NCI-H1694 (cell line): Measurements from ENCODE around the gene NCBP1.

Experiments
- DNase-seq: peaks from one replicate; lab custom pipeline; 2025; lab: John Stamatoyannopoulos, UW

The NCBP1 gene

DNA sequence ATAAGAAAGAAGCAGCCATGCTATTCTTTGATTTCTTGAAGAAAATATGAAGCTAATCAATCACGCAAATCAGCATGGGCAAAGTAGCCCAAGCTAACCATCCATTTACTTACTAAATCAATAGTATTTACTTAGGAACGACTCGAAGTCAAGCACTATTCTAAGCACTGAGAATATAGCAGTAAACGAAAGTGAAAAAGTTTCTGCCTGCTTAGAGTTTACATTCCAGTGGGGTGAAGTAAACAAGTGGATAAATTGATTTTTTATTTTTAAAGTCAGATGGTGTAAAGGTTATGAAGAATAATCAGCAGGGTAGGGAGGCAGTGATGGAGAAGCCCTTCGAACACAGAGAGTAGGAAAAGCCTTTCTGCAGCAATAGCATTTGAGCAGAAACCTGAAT lies 6.0 kb upstream of the NCBP1 start:
- no peak for DNase-seq

DNA sequence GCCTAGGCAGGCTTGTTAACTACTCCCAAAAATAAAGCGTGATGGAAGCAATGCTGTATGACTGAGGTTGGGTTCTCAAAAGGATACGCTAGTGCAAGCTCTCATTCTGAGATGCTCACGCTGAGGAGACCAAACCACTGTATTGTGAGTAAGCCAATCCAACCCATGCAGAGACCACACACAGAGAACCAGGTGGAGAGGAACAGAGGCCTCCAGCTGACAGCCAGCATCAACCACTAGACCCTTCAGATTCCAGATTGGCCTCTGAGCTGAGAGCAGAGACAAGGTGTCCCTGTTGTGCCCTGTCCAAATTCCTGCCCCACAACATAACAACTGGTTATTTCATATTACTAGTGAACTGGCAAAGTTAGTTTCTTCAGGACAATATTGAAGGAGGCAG lies 5.0 kb upstream of the NCBP1 start:
- no peak for DNase-seq

DNA sequence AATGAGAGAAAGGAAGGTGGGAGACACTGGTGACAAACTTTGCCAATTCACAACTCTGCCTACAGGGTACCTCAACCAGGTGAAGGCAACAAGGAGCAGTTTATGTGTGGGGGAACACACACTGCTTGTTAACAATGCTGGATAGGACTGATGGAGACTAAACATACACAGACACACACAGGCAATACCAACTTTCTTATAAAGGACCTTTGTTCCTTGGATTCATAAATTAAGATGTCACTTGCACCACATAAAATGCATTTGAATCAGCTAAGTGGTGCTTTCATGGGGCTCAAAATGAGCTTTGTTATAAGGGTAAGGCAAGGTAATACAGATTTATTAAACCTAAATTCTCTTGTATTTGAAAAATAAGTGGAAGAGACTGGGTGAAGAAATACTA lies 4.5 kb upstream of the NCBP1 start:
- DNase-seq: no peak

DNA sequence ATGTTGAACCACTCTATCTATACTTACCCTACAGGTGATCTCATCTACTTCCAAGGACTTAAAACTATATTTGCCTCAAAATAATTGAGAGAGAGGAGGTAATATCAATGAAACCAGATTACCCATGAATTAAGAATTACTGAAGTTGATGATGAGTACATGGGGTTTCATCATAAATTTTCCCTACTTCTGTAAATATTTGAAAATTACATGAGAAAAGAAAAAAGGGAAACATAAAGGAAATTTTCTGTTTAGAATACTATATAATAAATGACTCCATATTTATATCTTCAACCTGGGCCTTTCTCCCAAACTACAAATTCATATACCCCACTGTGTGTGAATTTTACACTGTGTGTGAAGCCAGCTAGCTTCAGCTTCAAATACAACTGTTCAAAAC lies 3.0 kb upstream of the NCBP1 start:
- DNase-seq: no peak

DNA sequence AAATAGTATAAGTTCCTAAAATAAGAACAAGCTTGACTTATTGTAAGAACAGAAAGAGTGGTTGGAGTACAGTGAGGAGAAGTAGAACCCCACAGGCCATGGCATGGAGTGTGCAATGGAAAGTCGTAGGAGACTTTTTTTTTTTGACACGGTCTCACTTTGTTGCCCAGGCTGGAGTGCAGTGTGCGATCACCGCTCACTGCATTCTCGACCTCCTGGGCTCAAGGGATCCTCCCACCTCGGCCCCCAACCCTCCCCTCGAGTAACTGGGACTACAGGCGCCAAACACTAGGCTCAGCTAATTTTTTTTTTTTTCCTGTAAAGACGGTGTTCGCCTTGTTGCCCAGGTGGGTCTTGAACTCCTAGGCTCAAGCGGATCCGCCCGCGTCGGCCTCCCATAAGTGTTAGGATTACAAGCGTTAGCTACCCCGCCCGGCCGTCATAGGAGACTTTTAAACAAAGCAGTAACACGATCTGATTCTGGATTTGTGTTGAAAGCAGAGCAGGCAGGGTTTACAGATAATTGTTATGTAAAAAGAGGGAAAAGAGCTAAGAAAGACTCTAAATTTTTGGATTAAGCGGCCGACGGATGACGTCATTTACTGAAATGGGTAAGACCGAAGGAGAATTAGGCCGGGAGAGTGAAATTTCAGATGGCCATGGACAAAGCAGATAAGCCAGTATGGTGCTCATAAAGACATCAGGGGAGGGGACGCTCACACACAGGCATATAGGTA lies 1.2 kb upstream of the NCBP1 start:
- DNase-seq: peak; percentile 68

DNA sequence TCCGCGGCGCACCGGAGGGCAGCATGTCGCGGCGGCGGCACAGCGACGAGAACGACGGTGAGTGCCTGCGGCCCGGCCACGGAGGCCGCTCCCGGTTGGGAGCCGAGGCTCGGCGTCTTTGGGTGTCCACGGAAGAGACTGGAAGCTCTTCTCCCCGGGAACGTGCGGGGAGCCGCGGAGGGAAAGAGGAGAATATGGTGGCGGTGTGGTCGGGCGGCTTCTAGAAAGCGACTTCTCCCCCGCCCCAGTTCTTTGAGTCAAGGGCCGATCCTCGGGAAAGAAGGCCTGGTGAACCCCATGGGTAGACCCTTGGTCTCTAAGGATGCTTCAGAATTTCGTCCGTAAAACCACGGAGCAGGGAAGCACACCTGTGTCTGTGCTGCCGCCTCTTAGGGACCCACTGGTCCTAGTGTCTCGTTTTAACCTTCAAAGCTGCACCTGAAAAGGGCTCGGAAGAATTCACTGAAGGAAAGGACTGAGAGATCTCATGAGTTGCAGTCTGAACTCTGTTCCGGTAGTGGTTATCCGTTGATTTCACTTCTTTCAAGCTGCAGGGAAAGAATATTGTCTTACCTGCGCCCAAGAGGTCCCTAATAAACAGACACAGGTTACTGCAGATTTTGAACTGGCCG lies 354 bp downstream of the NCBP1 start:
- DNase-seq: no peak

DNA sequence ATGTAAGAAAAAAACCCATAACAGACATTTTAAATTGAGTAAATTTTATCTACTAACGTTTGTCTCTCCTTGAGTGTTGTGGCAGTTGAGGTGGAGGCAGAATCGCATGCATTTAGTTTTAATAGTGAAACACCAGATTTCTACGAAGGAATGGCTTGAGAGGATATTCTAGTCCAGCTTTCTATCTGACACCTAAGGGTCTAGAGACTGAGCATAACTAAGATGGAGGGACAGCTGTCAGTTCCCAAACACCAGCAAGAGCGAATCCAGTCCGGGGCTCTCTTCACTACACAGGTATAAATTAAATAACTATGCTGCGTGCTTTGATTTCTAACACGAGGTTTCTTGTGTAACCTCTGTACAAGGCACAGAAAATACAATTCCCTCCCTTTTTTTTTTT lies 1.4 kb downstream of the NCBP1 start:
- DNase-seq: no peak

DNA sequence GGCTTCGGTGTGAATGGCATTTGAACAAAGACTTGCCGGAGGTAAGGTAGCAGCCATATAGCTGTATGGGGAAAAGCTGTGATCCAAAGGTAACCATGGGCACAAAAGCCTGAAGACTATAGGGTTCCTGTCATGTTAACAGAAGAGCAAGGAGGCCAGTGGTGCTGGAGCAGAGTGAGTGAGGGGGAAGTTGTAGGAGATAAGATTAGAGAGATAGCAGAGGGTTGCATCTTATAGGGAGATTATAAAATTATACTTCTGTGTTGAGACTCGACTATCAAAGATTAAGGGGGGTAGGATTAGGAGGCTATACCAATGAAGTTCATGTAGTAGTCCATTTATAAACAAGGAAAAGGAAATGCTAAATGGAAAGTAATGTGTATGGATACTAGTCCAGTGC lies 3.3 kb downstream of the NCBP1 start:
- no peak for DNase-seq

DNA sequence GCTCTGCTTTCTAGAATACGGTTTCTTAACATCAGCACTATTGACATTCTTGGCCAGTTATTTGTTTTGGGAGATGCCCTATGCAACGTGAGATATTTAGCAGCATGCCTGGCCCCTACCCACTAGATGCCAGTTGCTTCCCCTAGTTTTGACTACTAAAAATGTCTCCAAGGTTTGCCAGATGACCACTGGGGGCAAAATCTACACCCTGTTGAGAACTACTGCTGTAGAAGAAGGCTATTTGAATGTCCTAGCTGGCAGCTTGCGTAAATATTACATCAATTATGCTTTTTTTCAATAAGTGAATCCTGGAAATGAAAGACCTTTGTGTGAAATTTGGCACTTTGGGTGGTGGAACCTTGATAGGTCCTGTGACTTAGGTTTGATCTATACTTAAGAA lies 5.0 kb downstream of the NCBP1 start:
- DNase-seq: no peak

DNA sequence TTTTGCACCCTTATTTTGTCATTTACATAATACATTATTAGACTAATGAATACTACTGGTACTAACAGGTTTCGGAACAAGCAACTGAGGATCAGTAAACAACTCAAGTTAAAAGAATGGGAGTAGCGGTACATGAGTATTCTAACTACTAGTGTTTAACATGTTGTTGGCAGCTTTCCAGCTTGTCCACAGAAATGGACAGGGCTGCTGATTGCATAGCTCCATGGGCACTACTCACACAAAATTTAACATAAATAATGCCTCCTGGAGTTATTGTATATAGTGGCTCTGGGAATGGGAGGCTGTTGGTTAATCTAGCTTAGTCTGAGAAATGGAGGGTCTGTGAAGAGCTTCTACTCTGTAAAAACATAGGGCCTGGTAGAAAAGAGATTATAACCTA lies 6.7 kb downstream of the NCBP1 start:
- DNase-seq: no peak

DNA sequence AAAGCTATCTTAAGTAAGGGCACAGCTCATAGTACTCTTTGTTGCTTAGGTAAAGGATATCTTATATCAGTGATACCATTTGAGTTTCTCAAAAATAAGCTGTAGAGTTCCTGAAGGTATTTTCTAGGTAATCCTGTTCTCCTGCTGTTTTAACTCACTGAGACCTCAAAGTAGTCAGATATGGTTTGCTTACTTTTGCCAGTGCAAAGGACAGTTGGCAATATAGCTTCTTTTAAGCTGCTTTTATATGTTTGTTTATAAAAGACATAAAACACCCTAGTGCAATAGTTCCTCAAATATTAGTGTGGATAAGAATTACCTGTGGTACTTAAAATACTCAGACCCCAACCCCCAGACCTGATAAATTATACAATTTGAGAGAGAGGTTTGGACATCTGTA lies 12.1 kb downstream of the NCBP1 start:
- DNase-seq: no peak

DNA sequence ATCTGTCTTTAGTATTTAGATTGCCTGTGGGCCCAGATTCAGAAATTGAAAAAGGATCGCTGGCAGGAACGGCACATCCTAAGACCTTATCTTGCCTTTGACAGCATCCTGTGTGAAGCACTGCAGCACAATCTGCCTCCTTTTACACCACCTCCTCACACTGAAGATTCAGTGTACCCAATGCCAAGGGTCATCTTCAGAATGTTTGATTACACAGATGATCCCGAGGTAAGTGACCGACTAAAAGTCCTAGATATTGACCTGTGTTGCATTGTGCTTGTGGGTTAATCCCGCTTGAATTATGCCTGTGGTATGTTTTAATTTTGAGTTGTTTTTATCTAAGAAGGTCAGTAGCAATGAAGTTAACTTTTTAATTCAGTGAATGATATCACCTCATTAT lies 14.4 kb downstream of the NCBP1 start:
- no peak for DNase-seq

DNA sequence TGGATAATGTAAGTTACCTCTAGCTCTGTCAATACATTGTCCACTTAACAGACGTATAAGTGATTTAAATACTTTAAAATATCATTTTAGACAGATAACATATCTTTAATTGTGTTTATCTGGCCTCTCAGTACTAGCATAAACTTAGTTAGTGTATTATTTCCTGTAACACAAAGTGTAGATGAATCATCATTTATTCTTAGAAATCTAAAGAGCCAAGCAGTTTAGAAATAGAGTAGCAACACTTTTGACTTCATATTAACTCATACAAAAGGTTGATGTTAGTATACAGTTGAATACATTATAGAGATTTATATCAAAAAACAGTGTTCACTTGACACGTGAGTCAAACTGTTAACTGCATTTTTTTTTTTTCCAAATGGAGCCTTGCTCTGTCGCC lies 18.0 kb downstream of the NCBP1 start:
- DNase-seq: no peak

DNA sequence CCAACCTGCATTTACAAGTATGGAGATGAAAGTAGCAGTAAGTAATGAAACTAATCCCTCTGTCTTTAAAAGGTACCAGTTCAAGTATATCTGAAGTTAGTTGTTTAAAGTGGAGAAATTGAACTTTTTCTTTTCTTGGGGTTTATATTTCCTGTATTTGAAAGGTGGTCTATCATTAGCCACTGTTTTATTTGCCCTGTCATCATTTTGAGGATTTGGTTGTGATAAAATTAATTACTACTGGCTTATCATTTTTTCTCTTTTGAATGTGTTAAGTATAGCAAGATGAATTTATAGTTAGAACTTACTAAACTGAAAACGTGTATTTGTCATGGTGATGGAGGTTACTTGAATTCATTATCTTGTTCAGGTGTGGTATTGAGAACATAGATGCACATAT lies 25.1 kb downstream of the NCBP1 start:
- DNase-seq: no peak

DNA sequence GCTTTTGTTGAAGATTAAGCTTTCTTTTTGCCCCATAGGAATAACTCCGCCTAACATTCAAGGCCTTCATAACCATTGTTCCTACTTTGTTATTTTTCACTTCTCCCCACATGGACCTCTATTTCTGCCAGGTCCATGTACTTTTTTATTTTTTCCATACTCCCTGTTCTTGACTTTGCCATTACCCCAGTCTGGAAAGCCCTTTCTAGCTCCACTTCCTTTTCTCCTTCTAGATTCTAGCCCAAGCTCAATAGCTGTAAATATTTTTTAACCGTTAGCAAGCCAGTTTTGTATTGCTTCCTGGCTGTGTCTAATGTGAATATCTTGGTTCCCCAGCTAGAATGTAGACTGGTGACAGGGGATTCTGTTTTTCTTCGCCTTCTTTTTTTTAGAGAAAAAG lies 26.1 kb downstream of the NCBP1 start:
- DNase-seq: no peak

DNA sequence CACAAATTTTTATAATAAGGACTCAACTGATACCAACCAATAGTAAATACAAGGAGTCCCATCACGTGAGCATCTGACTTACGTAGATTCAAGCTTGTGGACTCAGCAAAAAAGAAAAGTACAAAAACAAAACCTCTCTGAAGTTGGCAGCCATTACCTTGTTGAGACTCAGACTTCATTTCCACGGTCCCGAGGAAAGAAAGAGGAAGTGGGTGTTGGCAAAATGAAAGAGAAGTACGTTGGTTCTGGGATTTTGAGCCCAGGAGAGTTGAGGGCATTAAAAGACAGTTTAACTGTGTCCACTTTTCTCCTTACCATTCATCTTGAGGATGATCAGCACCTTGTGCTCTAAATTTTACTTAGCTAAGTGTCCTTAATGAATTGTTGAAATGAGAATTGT lies 26.7 kb downstream of the NCBP1 start:
- DNase-seq: no peak

DNA sequence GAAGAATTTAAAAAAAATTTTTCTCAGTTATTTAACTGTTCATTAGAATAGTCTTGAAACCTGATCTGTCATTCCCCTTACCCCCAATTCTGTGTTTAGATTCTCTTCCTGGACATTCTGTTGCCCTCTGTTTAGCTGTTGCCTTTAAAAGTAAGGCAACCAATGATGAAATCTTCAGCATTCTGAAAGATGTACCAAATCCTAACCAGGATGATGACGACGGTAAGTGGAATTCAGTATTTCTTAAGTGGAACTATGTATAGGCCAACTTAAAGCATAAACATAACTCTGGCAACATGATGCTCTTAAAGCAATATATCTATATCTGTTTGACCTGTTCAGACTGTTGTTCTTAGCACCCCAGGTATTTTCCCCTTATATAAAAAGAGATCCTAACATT lies 27.2 kb downstream of the NCBP1 start:
- DNase-seq: no peak

DNA sequence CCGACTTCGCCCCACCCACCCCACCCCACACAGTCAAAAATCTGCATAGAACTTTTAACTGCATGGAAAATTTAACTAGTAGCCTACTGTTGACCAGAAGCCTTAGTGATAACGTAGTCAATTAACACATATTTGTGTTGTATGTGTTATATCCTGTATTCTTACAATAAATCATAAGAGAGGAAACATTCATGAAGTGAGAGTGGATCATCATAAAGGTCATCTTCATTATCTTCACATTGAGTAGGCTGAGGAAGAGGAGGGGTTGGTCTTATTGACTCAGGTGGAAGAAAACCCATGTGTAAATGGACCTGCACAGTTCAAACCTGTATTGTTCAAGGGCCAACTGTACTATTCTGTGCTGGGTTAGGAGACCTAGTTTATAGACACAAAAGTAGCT lies 32.1 kb downstream of the NCBP1 start:
- DNase-seq: no peak

DNA sequence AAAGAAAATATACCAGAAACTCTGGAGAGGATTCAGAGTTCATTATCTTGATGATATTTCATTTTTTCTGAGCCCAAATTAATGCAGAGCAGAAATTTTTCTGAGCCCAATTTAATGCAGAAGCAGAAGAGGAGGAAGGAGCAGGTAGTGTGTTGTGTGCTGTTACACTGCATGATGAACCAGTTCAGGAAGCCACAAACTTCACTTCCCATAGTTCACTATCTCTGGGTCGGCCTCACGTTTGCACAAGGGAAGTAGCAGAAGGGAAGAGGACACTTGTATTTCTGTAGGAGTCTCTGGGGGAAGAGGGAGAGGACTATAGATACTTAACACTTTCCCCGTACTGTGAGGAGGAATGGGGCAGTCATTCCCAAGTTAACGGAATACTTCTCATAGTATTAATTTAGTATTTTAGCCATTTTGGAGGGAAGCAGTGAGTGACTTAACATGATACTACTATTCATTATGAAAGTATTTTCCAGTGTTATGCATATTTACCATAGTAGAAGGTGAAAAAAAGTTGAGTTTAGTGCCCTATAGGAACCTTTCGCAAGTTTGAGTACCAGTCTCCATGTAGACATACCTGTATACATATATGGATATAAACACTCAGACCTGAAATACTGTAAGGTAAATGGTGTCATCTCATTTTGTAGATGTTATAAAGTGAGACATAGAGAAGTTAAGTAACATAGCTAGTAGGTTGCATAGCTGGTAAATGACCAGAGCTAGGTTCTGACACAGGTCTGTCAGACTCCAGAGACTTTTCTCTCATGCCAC lies 33.5 kb downstream of the NCBP1 start:
- DNase-seq: no peak

DNA sequence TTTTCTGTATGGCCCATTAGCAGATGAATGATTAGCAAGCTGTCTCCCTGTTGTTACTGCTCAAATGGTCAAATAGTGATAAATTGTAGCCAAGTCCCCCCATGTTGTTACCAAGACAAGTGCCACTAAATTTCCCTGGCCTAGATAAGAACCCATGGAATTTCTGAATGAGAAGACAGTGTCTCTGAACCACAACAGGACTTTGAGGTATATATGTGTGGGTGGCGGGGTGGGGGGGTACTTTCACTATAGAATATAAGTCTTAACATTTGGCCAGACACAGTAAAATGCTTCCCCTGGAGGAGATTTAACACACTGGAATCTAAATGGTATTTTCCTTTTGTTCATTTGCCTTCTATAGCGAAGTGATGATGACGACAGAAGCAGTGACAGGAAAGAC lies 34.9 kb downstream of the NCBP1 start:
- no peak for DNase-seq

DNA sequence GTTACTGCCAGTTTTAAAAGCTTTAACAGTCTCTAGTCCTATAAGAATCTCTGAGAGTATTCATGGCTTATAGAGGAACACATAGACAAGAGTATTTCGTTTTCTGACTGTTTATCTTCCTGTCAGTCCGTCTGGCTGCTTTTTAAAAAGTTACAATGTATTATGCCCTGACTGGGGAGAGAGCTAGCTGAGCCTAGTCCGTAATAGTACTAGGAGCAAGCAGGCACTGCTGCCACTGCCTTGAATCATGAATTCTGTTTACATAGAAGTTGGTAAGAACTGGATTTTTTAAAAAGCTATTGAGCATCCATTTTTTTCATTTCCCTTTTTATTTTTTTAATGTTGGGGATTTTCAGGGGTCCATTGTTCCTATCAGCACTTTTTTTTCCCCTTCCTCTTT lies 37.0 kb downstream of the NCBP1 start:
- no peak for DNase-seq

DNA sequence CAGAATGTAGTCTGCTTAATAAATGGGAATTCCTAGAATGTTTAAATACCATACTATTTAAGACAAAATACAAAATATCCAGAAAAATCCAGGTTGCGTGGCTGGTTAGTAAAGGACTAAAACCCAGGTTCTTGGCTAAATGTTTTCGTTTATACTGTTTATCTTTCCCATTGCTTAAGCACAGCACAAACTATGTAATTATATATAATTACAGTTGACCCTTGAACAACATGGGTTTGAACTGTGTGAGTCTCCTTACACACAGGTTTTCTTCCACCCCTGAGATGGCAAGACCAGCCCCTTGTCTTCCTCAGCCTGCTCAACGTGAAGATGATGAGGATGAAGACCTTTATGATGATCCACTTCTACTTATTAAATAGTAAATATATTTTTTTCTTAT lies 38.8 kb downstream of the NCBP1 start:
- no peak for DNase-seq

DNA sequence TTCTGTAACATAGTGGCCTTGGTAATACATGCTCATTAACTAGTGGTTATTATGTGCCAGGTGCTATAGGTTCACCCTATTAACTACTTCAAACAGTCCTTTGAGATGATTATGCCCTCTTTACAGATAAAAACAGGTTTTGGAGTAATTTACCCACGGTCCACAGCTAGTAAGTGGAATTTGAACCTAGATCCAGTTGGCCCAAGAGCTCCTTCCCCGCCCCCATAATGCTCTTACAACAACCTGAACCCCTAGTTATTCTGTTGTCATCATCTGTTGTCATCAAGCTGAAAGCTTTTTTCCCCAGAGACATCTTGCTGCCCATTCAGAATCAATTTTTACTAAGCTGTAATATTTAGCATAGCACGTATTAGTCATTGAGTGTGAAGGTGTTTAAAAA lies 40.3 kb downstream of the NCBP1 start:
- no peak for DNase-seq
